Naive thymus-derived CD4-positive, alpha-beta T cell (primary cell): ENCODE results near the gene SDC3. TPM values are rescaled to one million over a fixed set of nuclear protein-coding genes. Genes with fewer than 3 reads are reported as not detected.

ENCODE experiments used
- ATAC-seq: fragments of 150-1000 bp; cut with Tn5 transposase; 2 replicates; pipeline ENCODE4 v1.10.0; 2021; ENCODE audit warnings: mild to moderate bottlenecking, moderate library complexity
- CTCF ChIA-PET: fragments of 350-600 bp; sonication (Branson Sonifier 250); formaldehyde crosslinking; loops from one replicate; lab custom pipeline; 2021; ENCODE audit warnings: antibody characterized with exemption; lab: Charles Lee
- POLR2A ChIA-PET: fragments of 350-600 bp; sonication (Branson Sonifier 250); formaldehyde crosslinking; loops from one replicate; lab custom pipeline; 2021; ENCODE audit warnings: antibody characterized with exemption, inconsistent platforms; lab: Charles Lee
- DNase-seq, 9 donors: peaks; one replicate each; pipeline versions ENCODE4 v3.0.0 to v3.0.0-alpha.2; 2020 to 2022; ENCODE audit warnings: mixed read lengths in 1 of 9
- H3K27ac ChIP-seq: one replicate; pipeline ENCODE4 v1.7.0; 2013; ENCODE audit warnings: mild to moderate bottlenecking, low read depth, low read length, moderate library complexity
- H3K27me3 ChIP-seq, 2 donors: one replicate each; pipeline ENCODE4 v1.7.0; 2013; ENCODE audit warnings: low read length in 2 of 2, mild to moderate bottlenecking in 2 of 2, moderate library complexity in 2 of 2; ENCODE audit not compliant: control insufficient read depth in 2 of 2, insufficient read depth in 2 of 2
- H3K36me3 ChIP-seq, 3 experiments: 1 replicate in 2 of 3; 2 replicates in 1 of 3; pipeline ENCODE4 v1.7.0; 2013; ENCODE audit warnings: low read length in 3 of 3, mild to moderate bottlenecking in 3 of 3, moderate library complexity in 1 of 3; ENCODE audit not compliant: insufficient read depth in 3 of 3, control insufficient read depth in 2 of 3
- H3K4me1 ChIP-seq, 2 donors: one replicate each; pipeline ENCODE4 v1.7.0; 2013; ENCODE audit warnings: low read length in 2 of 2, mild to moderate bottlenecking in 2 of 2, moderate library complexity in 1 of 2; ENCODE audit not compliant: control insufficient read depth in 2 of 2, insufficient read depth in 2 of 2
- H3K4me3 ChIP-seq: 2 replicates; pipeline ENCODE4 v1.7.0; 2013; ENCODE audit warnings: mild to moderate bottlenecking, low read length
- H3K9me3 ChIP-seq, 3 experiments: 1 replicate in 2 of 3; 2 replicates in 1 of 3; pipeline ENCODE4 v1.7.0; 2013; ENCODE audit warnings: low read length in 3 of 3; ENCODE audit not compliant: control insufficient read depth in 2 of 3
- H3K27ac Mint-ChIP-seq, 9 donors: one replicate each; pipeline ENCODE4 v1.8.0; 2020 to 2022; ENCODE audit warnings: mixed read lengths in 9 of 9, mild to moderate bottlenecking in 8 of 9, moderate library complexity in 5 of 9, inconsistent platforms in 2 of 9
- H3K27me3 Mint-ChIP-seq, 5 donors: one replicate each; pipeline ENCODE4 v1.8.0; 2021 to 2022; ENCODE audit warnings: mixed read lengths in 5 of 5, mild to moderate bottlenecking in 1 of 5
- H3K36me3 Mint-ChIP-seq, 5 donors: one replicate each; pipeline ENCODE4 v1.8.0; 2020 to 2022; ENCODE audit warnings: mixed read lengths in 5 of 5, mild to moderate bottlenecking in 3 of 5, inconsistent platforms in 1 of 5
- H3K4me1 Mint-ChIP-seq, 7 donors: one replicate each; pipeline ENCODE4 v1.8.0; 2020 to 2022; ENCODE audit warnings: mixed read lengths in 7 of 7, mild to moderate bottlenecking in 3 of 7, inconsistent platforms in 1 of 7
- H3K4me3 Mint-ChIP-seq, 10 donors: one replicate each; pipeline ENCODE4 v1.8.0; 2020 to 2022; ENCODE audit warnings: mild to moderate bottlenecking in 10 of 10, mixed read lengths in 10 of 10, moderate library complexity in 6 of 10, inconsistent platforms in 2 of 10
- H3K9me3 Mint-ChIP-seq, 11 donors: one replicate each; pipeline ENCODE4 v1.8.0; 2020 to 2022; ENCODE audit warnings: mixed read lengths in 11 of 11, mild to moderate bottlenecking in 4 of 11, inconsistent platforms in 1 of 11, moderate library complexity in 1 of 11
- intact Hi-C, 2 donors: fragments of 100-400 bp; cut with micrococcal nuclease; formaldehyde crosslinking; loops; one replicate each; pipeline ENCODE4 v1.15.1; 2023
- polyA plus RNA-seq, 2 donors: library from polyadenylated mRNA; unstranded; fragments of 300-500 nt; fragmentation: Illumina TruSeq; gene quantifications; one replicate each; pipeline ENCODE4 v1.2.3, GENCODE V29; 2021
- total RNA-seq, 6 experiments: library from RNA in 5 of 6; stranded (reverse) in 5 of 6; gene quantifications; 1 replicate in 5 of 6; 2 replicates in 1 of 6; pipeline ENCODE4 v1.2.3 and lab custom pipeline; 2021 to 2026

The SDC3 gene
- total and polyA plus RNA-seq, 7 experiments from 2014 or later, result 0.07 to 0.42 (median 0.27) TPM; not detected in 1

- H3K9me3 Mint-ChIP-seq, result peaks cover 0 to 4% (median 0%) of the 10 kb centered on the region in 11 donors
- H3K4me1 Mint-ChIP-seq, result peaks cover 9 to 18% (median 15%) of the 10 kb centered on the region in 7 donors
- CTCF ChIA-PET, result no interaction called here
- H3K36me3 Mint-ChIP-seq, result peaks cover 0 to 4% (median 0%) of the 10 kb centered on the region in 5 donors
- POLR2A ChIA-PET, result no interaction called here
- peak overlapping the region in 5 of 9 donors; percentile 14 to 61 (median 46) for H3K27ac Mint-ChIP-seq
- DNase-seq, result peak in 1 of 9 donors; percentile 4
- H3K4me3 ChIP-seq, result no peak overlapping the region
- peaks cover 0 to 4% of the 10 kb centered on the region in 2 donors for H3K27me3 ChIP-seq
- peaks cover 0 to 6% of the 10 kb centered on the region in 2 donors for H3K4me1 ChIP-seq
- intact Hi-C loops, result loop anchor here in 1 of 2 donors (5.0 kb wide), 1 partner anchor 500 kb away; no protein-coding TSS in a partner anchor
- H3K9me3 ChIP-seq, result no peaks in the 10 kb centered on the region
- H3K27me3 Mint-ChIP-seq, result peaks cover 21 to 58% (median 27%) of the 10 kb centered on the region in 5 donors
- peak overlapping the region; percentile 70 to 89 (median 83) for H3K4me3 Mint-ChIP-seq
- no peaks in the 10 kb centered on the region for H3K36me3 ChIP-seq
- no peak overlapping the region for H3K27ac ChIP-seq
- ATAC-seq, result no peak
Observed at GRCh38 chr1:30907481-30908315, 860 bp downstream of the SDC3 start.

GRCh38 chr1:30906631-30907441 lies 1.7 kb downstream of the SDC3 start:
- ChIA-PET CTCF (no interaction called here), POLR2A (no interaction called here)
- peaks cover 0 to 4% (median 0%) of the 10 kb centered on the region in 5 donors for H3K36me3 Mint-ChIP-seq
- no peaks in the 10 kb centered on the region for H3K36me3 ChIP-seq
- H3K4me3 Mint-ChIP-seq, result peak overlapping the region; percentile 70 to 89 (median 83)
- peaks cover 0 to 6% of the 10 kb centered on the region in 2 donors for H3K4me1 ChIP-seq
- peaks cover 9 to 18% (median 14%) of the 10 kb centered on the region in 7 donors for H3K4me1 Mint-ChIP-seq
- H3K27ac ChIP-seq, result no peak overlapping the region
- peak overlapping the region in 1 of 9 donors; percentile 61 for H3K27ac Mint-ChIP-seq
- intact Hi-C loops, result loop anchor here in 1 of 2 donors (5.0 kb wide), 1 partner anchor 500 kb away; no protein-coding TSS in a partner anchor
- no peak overlapping the region for H3K4me3 ChIP-seq
- DNase-seq (no peak), ATAC-seq (no peak)
- H3K9me3 ChIP-seq, result no peaks in the 10 kb centered on the region
- peaks cover 0 to 4% (median 0%) of the 10 kb centered on the region in 11 donors for H3K9me3 Mint-ChIP-seq
- H3K27me3 ChIP-seq, result peaks cover 0 to 4% of the 10 kb centered on the region in 2 donors
- peaks cover 21 to 58% (median 27%) of the 10 kb centered on the region in 5 donors for H3K27me3 Mint-ChIP-seq

- Mint-ChIP-seq H3K4me1 (peaks cover 9 to 18% (median 14%) of the 10 kb centered on the region in 7 donors), H3K36me3 (peaks cover 0 to 4% (median 0%) of the 10 kb centered on the region in 5 donors), H3K27ac (peak overlapping the region in 1 of 9 donors; percentile 41), H3K27me3 (peaks cover 21 to 59% (median 27%) of the 10 kb centered on the region in 5 donors), H3K4me3 (peak overlapping the region in 3 of 10 donors; percentile 32 to 86 (median 44)), H3K9me3 (peaks cover 0 to 4% (median 0%) of the 10 kb centered on the region in 11 donors)
- intact Hi-C loops, result loop anchor here in 1 of 2 donors (5.0 kb wide), 1 partner anchor 501 kb away; no protein-coding TSS in a partner anchor
- CTCF ChIA-PET, result no interaction called here
- Histone ChIP-seq H3K27ac (no peak overlapping the region), H3K4me1 (peaks cover 0 to 6% of the 10 kb centered on the region in 2 donors), H3K27me3 (peaks cover 0 to 4% of the 10 kb centered on the region in 2 donors), H3K9me3 (no peaks in the 10 kb centered on the region), H3K36me3 (no peaks in the 10 kb centered on the region), H3K4me3 (no peak overlapping the region)
- POLR2A ChIA-PET, result no interaction called here
- DNase-seq, result no peak
- ATAC-seq, result no peak
Observed at GRCh38 chr1:30905916-30906620, 2.5 kb downstream of the SDC3 start.

- ATAC-seq, result no peak
- CTCF ChIA-PET, result no interaction called here
- Mint-ChIP-seq H3K9me3 (peaks cover 0 to 4% (median 0%) of the 10 kb centered on the region in 11 donors), H3K4me1 (peaks cover 9 to 18% (median 14%) of the 10 kb centered on the region in 7 donors), H3K27me3 (peaks cover 21 to 53% (median 26%) of the 10 kb centered on the region in 5 donors), H3K4me3 (peak overlapping the region in 1 of 10 donors; percentile 44), H3K36me3 (peaks cover 0 to 4% (median 0%) of the 10 kb centered on the region in 5 donors), H3K27ac (peak overlapping the region in 1 of 9 donors; percentile 41)
- H3K9me3 ChIP-seq, result no peaks in the 10 kb centered on the region
- H3K27me3 ChIP-seq, result peaks cover 0 to 4% of the 10 kb centered on the region in 2 donors
- intact Hi-C loops, result loop anchor here in 1 of 2 donors (5.0 kb wide), 1 partner anchor 502 kb away; no protein-coding TSS in a partner anchor
- no peak overlapping the region for H3K4me3 ChIP-seq
- POLR2A ChIA-PET, result no interaction called here
- peaks cover 0 to 6% of the 10 kb centered on the region in 2 donors for H3K4me1 ChIP-seq
- H3K36me3 ChIP-seq, result no peaks in the 10 kb centered on the region
- DNase-seq, result no peak
- H3K27ac ChIP-seq, result no peak overlapping the region
Observed at GRCh38 chr1:30905403-30905802, 3.2 kb downstream of the SDC3 start.

- CTCF ChIA-PET, result no interaction called here
- Histone ChIP-seq H3K27me3 (peaks cover 0 to 4% of the 10 kb centered on the region in 2 donors), H3K27ac (no peak overlapping the region), H3K36me3 (no peaks in the 10 kb centered on the region), H3K9me3 (no peaks in the 10 kb centered on the region), H3K4me1 (peaks cover 0 to 6% of the 10 kb centered on the region in 2 donors), H3K4me3 (no peak overlapping the region)
- peaks cover 0 to 4% (median 0%) of the 10 kb centered on the region in 5 donors for H3K36me3 Mint-ChIP-seq
- ATAC-seq (no peak), DNase-seq (no peak)
- no peak overlapping the region for H3K4me3 Mint-ChIP-seq
- intact Hi-C loops, result loop anchor here in 1 of 2 donors (5.0 kb wide), 1 partner anchor 502 kb away; no protein-coding TSS in a partner anchor
- POLR2A ChIA-PET, result no interaction called here
- peaks cover 21 to 48% (median 25%) of the 10 kb centered on the region in 5 donors for H3K27me3 Mint-ChIP-seq
- peaks cover 0 to 4% (median 0%) of the 10 kb centered on the region in 11 donors for H3K9me3 Mint-ChIP-seq
- no peak overlapping the region for H3K27ac Mint-ChIP-seq
- peaks cover 9 to 18% (median 14%) of the 10 kb centered on the region in 7 donors for H3K4me1 Mint-ChIP-seq
Observed at GRCh38 chr1:30904962-30905335, 3.6 kb downstream of the SDC3 start.
